22Rv1 (cell line): Measurements from ENCODE around the gene MEIKIN.

Source experiments
- H3K27ac ChIP-seq: fragments of 450-650 bp; 2 replicates; pipeline ENCODE4 v1.5.1; 2017
- ZFX ChIP-seq: fragments of 450-650 bp; IDR thresholded peaks from 2 replicates; pipeline ENCODE4 v1.6.1; 2017; ENCODE audit warnings: antibody characterized with exemption, borderline replicate concordance
- TF ChIP-seq, protein P1 (sequence below): fragments of 450-650 bp; IDR thresholded peaks from 2 replicates; pipeline ENCODE4 v1.5.1; 2017; ENCODE audit warnings: mild to moderate bottlenecking

Gene MEIKIN

DNA sequence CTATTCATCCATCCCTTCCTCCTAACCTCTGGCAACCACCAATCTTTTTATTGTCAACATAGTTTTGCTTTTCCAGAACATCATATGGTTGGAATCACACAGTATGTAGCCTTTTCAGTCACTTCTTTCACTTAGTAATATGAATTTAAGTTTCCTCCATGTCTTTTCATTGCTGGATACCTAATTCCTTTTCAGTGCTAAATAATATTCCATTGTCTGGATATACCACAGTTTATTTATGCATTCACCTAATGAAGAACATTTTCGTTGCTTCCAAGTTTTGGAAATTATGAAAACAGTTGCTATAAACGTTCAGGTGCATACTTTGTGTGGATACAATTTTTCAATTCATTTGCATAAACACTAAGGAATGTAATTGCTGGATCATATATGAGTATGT lies 77.9 kb downstream of the MEIKIN start:
- no peak for TF ChIP-seq ZFX
- TF ChIP-seq, protein P1, sequence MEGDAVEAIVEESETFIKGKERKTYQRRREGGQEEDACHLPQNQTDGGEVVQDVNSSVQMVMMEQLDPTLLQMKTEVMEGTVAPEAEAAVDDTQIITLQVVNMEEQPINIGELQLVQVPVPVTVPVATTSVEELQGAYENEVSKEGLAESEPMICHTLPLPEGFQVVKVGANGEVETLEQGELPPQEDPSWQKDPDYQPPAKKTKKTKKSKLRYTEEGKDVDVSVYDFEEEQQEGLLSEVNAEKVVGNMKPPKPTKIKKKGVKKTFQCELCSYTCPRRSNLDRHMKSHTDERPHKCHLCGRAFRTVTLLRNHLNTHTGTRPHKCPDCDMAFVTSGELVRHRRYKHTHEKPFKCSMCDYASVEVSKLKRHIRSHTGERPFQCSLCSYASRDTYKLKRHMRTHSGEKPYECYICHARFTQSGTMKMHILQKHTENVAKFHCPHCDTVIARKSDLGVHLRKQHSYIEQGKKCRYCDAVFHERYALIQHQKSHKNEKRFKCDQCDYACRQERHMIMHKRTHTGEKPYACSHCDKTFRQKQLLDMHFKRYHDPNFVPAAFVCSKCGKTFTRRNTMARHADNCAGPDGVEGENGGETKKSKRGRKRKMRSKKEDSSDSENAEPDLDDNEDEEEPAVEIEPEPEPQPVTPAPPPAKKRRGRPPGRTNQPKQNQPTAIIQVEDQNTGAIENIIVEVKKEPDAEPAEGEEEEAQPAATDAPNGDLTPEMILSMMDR, result no peak
- no peak overlapping the region for H3K27ac ChIP-seq

DNA sequence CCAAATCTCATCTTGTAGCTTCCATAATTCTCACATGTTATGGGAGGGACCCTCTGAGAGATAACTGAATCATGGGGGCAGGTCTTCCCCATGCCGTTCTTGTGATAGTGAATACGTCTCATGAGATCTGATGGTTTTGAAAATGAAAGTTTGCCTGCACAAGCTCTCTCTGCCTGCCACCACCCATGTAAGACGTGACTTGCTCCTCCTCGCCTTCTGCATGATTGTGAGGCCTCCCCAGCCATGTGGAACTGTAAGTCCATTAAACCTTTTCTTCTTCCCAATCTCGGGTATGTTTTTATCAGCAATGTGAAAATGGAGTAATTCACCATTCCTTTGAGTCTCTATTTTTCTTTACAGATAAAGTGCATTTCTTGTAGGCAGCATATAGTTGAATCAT lies 81.8 kb downstream of the MEIKIN start:
- no peak for TF ChIP-seq ZFX
- TF ChIP-seq, protein P1, result no peak
- H3K27ac ChIP-seq, result no peak overlapping the region

DNA sequence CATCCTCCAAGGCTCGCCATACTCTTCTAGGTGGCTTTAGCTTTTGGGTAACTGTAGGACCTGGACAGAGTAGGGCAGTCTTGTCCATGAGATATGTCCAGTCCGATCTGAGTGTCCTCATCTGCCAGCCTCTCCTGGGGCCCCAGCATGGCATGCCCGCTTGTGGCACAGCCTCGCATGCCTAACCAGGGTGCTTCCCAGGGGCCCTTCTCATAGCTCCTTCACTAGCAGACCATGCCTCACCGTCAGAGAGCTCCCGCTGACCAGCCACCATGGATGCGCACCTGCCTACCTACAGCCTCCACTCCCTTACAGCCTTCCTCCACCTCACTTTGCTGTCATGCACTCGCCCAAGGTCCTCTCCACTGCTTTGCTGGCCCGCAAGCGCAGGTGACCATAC lies 88.1 kb downstream of the MEIKIN start:
- TF ChIP-seq, protein P1, result no peak
- TF ChIP-seq ZFX, result no peak
- H3K27ac ChIP-seq, result no peak overlapping the region

DNA sequence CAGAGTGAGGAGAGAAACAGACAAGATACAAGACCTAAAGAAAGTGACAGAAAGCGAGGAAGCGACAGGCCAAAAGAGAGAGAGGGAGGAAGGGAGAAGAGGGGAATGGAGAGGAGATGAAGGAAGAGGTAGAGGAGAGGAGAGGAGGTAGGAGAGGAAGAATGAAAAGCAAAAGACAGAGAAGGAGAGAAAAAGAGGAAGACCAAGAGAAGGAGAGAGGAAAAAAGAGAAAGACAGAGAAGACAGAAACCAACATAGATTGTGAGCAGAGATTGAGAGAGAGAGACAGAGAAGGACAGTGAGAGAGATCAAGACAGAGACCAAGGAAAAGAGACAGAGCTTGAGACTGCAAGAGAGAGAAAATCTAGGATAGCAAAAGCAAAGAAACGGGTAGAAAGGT lies 90.0 kb downstream of the MEIKIN start:
- no peak for TF ChIP-seq ZFX
- TF ChIP-seq, protein P1, result no peak
- no peak overlapping the region for H3K27ac ChIP-seq

DNA sequence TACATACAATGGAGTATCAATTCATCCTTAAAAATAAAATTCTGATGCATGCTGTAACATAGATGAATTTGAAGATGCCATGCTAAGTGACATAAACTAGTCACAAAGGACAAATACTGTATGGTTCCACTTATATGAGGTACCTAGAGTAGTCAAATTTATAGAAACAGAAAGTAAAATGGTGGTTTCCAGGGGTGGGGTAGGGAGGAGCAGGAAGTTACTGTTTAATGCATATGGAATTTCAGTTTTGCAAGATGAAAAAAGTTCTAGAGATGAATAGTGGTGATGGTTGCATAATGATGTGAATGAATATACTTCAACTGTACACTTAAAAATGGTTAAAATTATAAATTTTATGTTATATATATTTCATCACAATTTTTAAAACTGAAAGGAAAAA lies 91.3 kb downstream of the MEIKIN start:
- TF ChIP-seq ZFX, result no peak
- TF ChIP-seq, protein P1, result no peak

DNA sequence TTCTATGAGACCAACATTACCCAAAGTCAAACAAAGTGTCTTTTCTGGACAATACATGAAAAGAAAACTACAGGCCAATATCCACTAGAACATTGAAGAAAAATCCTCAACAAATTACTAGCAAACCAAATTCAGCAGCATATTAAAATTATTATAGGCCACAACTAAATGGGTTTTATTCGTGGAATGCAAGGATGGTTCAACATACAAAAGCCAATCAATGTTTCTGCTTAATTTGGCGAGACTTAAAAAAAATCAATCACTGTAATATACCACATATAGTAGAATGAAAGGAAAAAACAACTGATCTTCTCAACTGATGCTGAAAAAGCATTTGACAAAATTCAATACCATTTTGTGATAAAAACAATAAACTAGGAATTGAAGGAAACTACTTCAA lies 96.8 kb downstream of the MEIKIN start:
- no peak for TF ChIP-seq ZFX
- TF ChIP-seq, protein P1, result no peak

More for the DNA sequence above, 91.3 kb downstream of the MEIKIN start:
- H3K27ac ChIP-seq, result no peak overlapping the region

DNA sequence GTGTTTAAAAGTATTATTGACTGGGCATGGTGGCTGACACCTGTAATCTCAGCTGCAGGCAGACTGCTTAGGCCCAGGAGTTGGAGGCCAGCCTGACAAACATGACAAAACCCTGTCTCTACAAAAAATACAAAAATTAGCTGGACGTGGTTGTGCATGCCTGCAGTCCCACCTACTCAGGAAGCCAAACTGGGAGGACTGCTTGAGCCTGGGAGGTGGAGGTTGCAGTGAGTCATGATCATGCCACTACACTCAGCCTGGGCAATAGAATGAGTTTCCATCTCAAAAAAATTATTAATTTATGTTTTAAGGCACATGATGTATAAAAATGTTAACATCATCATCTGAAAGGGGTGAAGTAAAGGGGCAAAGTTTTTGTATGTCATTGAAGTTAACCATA lies 98.9 kb downstream of the MEIKIN start:
- TF ChIP-seq, protein P1, result no peak
- no peak for TF ChIP-seq ZFX

More for the DNA sequence above, 96.8 kb downstream of the MEIKIN start:
- no peak overlapping the region for H3K27ac ChIP-seq

More for the DNA sequence above, 98.9 kb downstream of the MEIKIN start:
- H3K27ac ChIP-seq, result no peak overlapping the region
